ENCODE data around the gene FGD4.

FGD4 gene

GRCh38 chr12:32604565-32604964, 205.2 kb downstream of the FGD4 start:
- no peak overlapping the region for H3K4me3 ChIP-seq (ENCODE audit: low read length, poor library complexity, severe bottlenecking)
- no peaks in the 10 kb centered on the region for H3K36me3 ChIP-seq (ENCODE audit: insufficient read depth, low read length)
- no peaks in the 10 kb centered on the region for H3K9me3 ChIP-seq (ENCODE audit: insufficient read depth, low read depth, low read length)
- H3K4me2 ChIP-seq (ENCODE audit: low read depth, low read length, poor library complexity, severe bottlenecking), result no peak overlapping the region
- no peak overlapping the region for H2AFZ ChIP-seq (ENCODE audit: low read length)
- no peak overlapping the region for H3K9ac ChIP-seq (ENCODE audit: low read depth, low read length, poor library complexity, severe bottlenecking)
- no peaks in the 10 kb centered on the region for H3K9me2 ChIP-seq (replicated peaks; ENCODE audit: low read depth, low read length)
- no peak for TF ChIP-seq EZH2phosphoT487 (IDR thresholded peaks at IDR 0.05; ENCODE audit: borderline replicate concordance)
- H3K27me3 ChIP-seq (ENCODE audit: insufficient read depth, low read length, poor library complexity, severe bottlenecking), result no peaks in the 10 kb centered on the region
- H4K20me1 ChIP-seq (ENCODE audit: insufficient read depth, low read length, poor library complexity, severe bottlenecking), result no peaks in the 10 kb centered on the region
- peaks cover 4% of the 10 kb centered on the region for H3K4me1 ChIP-seq (ENCODE audit: insufficient read depth, low read length, poor library complexity, severe bottlenecking)
- H3F3A ChIP-seq (ENCODE audit: low read depth), result no peaks in the 10 kb centered on the region
- no peaks in the 10 kb centered on the region for H3K79me2 ChIP-seq (ENCODE audit: insufficient read depth, low read length)

DNA sequence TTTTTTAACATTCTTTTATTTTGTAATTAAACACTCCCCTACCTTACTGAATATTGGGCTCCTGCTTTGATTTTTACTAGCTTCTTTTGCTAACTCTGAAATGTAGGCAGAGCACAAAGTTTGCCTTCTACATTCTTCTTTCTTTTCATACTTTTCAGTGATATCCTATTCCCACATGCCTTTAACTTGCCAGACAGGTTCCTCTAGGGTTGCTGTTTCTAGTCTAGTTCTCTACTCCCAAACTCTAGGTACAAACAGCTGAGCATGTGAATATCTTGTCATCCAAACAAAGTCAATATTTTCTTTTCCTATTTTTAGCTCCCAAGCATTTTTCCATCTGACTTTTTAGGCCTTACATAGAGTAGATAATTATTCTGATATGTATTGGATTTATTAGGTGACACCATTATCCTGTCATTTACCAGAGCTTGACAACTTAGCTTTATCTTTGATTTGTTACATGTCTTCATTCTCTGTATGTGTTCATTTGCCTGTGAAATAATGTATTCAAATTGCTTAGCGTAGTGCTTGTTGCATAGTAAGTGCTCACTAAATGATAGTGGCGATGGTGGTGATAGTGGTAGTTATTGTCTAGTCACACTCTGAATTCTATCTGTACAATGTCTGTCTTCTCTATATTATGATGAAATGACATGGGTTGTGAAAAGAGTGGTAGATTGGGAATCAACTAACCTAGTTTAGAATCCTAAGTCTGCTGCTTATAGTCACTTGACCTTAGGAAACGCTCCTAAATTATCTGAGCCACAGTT, 206.2 kb downstream of the FGD4 start:
- H3K36me3 ChIP-seq (ENCODE audit: insufficient read depth, low read length), result no peaks in the 10 kb centered on the region
- no peak overlapping the region for H3K4me2 ChIP-seq (ENCODE audit: low read depth, low read length, poor library complexity, severe bottlenecking)
- H3K9ac ChIP-seq (ENCODE audit: low read depth, low read length, poor library complexity, severe bottlenecking), result no peak overlapping the region
- TF ChIP-seq CTCF (conservative IDR thresholded peaks at IDR 0.05; ENCODE audit: low read length) (no peak), EZH2phosphoT487 (IDR thresholded peaks at IDR 0.05; ENCODE audit: borderline replicate concordance) (no peak)
- no peaks in the 10 kb centered on the region for H3K79me2 ChIP-seq (ENCODE audit: insufficient read depth, low read length)
- no peak overlapping the region for H2AFZ ChIP-seq (ENCODE audit: low read length)
- no peaks in the 10 kb centered on the region for H3K9me2 ChIP-seq (replicated peaks; ENCODE audit: low read depth, low read length)
- H3K4me3 ChIP-seq (ENCODE audit: low read length, poor library complexity, severe bottlenecking), result no peak overlapping the region
- no peaks in the 10 kb centered on the region for H3K9me3 ChIP-seq (ENCODE audit: insufficient read depth, low read depth, low read length)
- no peaks in the 10 kb centered on the region for H3K27me3 ChIP-seq (ENCODE audit: insufficient read depth, low read length, poor library complexity, severe bottlenecking)
- peaks cover 4% of the 10 kb centered on the region for H3K4me1 ChIP-seq (ENCODE audit: insufficient read depth, low read length, poor library complexity, severe bottlenecking)
- H4K20me1 ChIP-seq (ENCODE audit: insufficient read depth, low read length, poor library complexity, severe bottlenecking), result no peaks in the 10 kb centered on the region
- no peaks in the 10 kb centered on the region for H3F3A ChIP-seq (ENCODE audit: low read depth)

- Histone ChIP-seq H3K79me2 (ENCODE audit: insufficient read depth, low read length) (no peaks in the 10 kb centered on the region), H3K27me3 (ENCODE audit: insufficient read depth, low read length, poor library complexity, severe bottlenecking) (no peaks in the 10 kb centered on the region), H3F3A (ENCODE audit: low read depth) (no peaks in the 10 kb centered on the region), H3K4me3 (ENCODE audit: low read length, poor library complexity, severe bottlenecking) (no peak overlapping the region), H3K9me3 (ENCODE audit: insufficient read depth, low read depth, low read length) (no peaks in the 10 kb centered on the region), H3K9me2 (replicated peaks; ENCODE audit: low read depth, low read length) (no peaks in the 10 kb centered on the region), H3K36me3 (ENCODE audit: insufficient read depth, low read length) (no peaks in the 10 kb centered on the region), H3K4me1 (ENCODE audit: insufficient read depth, low read length, poor library complexity, severe bottlenecking) (peaks cover 4% of the 10 kb centered on the region), H4K20me1 (ENCODE audit: insufficient read depth, low read length, poor library complexity, severe bottlenecking) (no peaks in the 10 kb centered on the region), H3K9ac (ENCODE audit: low read depth, low read length, poor library complexity, severe bottlenecking) (no peak overlapping the region), H2AFZ (ENCODE audit: low read length) (no peak overlapping the region), H3K4me2 (ENCODE audit: low read depth, low read length, poor library complexity, severe bottlenecking) (no peak overlapping the region)
- TF ChIP-seq EZH2phosphoT487 (IDR thresholded peaks at IDR 0.05; ENCODE audit: borderline replicate concordance) (no peak), CTCF (conservative IDR thresholded peaks at IDR 0.05; ENCODE audit: low read length) (no peak)
These were observed 207.1 kb downstream of the FGD4 start for GRCh38 chr12:32606443-32606842.

- Histone ChIP-seq H3K27me3 (ENCODE audit: insufficient read depth, low read length, poor library complexity, severe bottlenecking) (no peaks in the 10 kb centered on the region), H3K36me3 (ENCODE audit: insufficient read depth, low read length) (no peaks in the 10 kb centered on the region), H3K4me3 (ENCODE audit: low read length, poor library complexity, severe bottlenecking) (no peak overlapping the region), H3K4me1 (ENCODE audit: insufficient read depth, low read length, poor library complexity, severe bottlenecking) (peaks cover 4% of the 10 kb centered on the region), H3K9me3 (ENCODE audit: insufficient read depth, low read depth, low read length) (no peaks in the 10 kb centered on the region), H3F3A (ENCODE audit: low read depth) (no peaks in the 10 kb centered on the region), H3K9me2 (replicated peaks; ENCODE audit: low read depth, low read length) (no peaks in the 10 kb centered on the region), H2AFZ (ENCODE audit: low read length) (no peak overlapping the region), H3K9ac (ENCODE audit: low read depth, low read length, poor library complexity, severe bottlenecking) (no peak overlapping the region), H4K20me1 (ENCODE audit: insufficient read depth, low read length, poor library complexity, severe bottlenecking) (no peaks in the 10 kb centered on the region), H3K79me2 (ENCODE audit: insufficient read depth, low read length) (no peaks in the 10 kb centered on the region), H3K4me2 (ENCODE audit: low read depth, low read length, poor library complexity, severe bottlenecking) (no peak overlapping the region)
- TF ChIP-seq EZH2phosphoT487 (IDR thresholded peaks at IDR 0.05; ENCODE audit: borderline replicate concordance) (no peak), CTCF (conservative IDR thresholded peaks at IDR 0.05; ENCODE audit: low read length) (no peak)
These were observed 210.6 kb downstream of the FGD4 start for GRCh38 chr12:32609966-32610365.
